ENCODE measurements around the gene PIK3AP1. TPM values are rescaled to one million over a fixed set of nuclear protein-coding genes. Genes with fewer than 3 reads are reported as not detected.

The PIK3AP1 gene
- total RNA-seq, 1 experiment from 2014 or later: 1.7 TPM

- H4K20me1 ChIP-seq (ENCODE audit: insufficient read depth): no peaks in the 10 kb centered on the region
- no peaks in the 10 kb centered on the region for H3K79me2 ChIP-seq (ENCODE audit: low read depth)
- H3F3A ChIP-seq (ENCODE audit: insufficient read depth, low read depth): peaks cover 18% of the 10 kb centered on the region; the same call in 1 of the 2 replicates
- no peaks in the 10 kb centered on the region for H3K9me3 ChIP-seq (ENCODE audit: insufficient read depth, low read depth)
- no peak overlapping the region for H3K4me2 ChIP-seq
- intact Hi-C loops (cut with micrococcal nuclease; ENCODE audit: unreplicated experiment): no loop called here
- CTCF ChIA-PET: no interaction called here
- no peaks in the 10 kb centered on the region for H3K9me2 ChIP-seq (ENCODE audit: insufficient read depth)
- H2AFZ ChIP-seq: no peak overlapping the region
- POLR2A ChIA-PET (ENCODE audit: unreplicated experiment): interaction anchor here (0.7 kb wide), 1 partner anchor 53 kb away, joined by 27 read pairs; no protein-coding TSS in a partner anchor
- BruUV-seq (replicated peaks): no TSS peak
- DNase-seq: no peak
- H3K4me3 ChIP-seq: no peak overlapping the region
- H3K27ac ChIP-seq: no peak overlapping the region
- TF ChIP-seq, protein P1, sequence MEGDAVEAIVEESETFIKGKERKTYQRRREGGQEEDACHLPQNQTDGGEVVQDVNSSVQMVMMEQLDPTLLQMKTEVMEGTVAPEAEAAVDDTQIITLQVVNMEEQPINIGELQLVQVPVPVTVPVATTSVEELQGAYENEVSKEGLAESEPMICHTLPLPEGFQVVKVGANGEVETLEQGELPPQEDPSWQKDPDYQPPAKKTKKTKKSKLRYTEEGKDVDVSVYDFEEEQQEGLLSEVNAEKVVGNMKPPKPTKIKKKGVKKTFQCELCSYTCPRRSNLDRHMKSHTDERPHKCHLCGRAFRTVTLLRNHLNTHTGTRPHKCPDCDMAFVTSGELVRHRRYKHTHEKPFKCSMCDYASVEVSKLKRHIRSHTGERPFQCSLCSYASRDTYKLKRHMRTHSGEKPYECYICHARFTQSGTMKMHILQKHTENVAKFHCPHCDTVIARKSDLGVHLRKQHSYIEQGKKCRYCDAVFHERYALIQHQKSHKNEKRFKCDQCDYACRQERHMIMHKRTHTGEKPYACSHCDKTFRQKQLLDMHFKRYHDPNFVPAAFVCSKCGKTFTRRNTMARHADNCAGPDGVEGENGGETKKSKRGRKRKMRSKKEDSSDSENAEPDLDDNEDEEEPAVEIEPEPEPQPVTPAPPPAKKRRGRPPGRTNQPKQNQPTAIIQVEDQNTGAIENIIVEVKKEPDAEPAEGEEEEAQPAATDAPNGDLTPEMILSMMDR (conservative IDR thresholded peaks at IDR 0.05): no peak
- TF ChIP-seq EZH2 (IDR thresholded peaks at IDR 0.05; ENCODE audit: low read depth): no peak
- H3K27me3 ChIP-seq (ENCODE audit: insufficient read depth, low read depth): no peaks in the 10 kb centered on the region
- peaks cover 28% of the 10 kb centered on the region for H3K4me1 ChIP-seq (replicated peaks; ENCODE audit: insufficient read depth)
- H3K36me3 ChIP-seq (ENCODE audit: low read depth): no peaks in the 10 kb centered on the region
These were observed 43.8 kb downstream of the PIK3AP1 start for GRCh38 chr10:96676272-96677112.

DNA sequence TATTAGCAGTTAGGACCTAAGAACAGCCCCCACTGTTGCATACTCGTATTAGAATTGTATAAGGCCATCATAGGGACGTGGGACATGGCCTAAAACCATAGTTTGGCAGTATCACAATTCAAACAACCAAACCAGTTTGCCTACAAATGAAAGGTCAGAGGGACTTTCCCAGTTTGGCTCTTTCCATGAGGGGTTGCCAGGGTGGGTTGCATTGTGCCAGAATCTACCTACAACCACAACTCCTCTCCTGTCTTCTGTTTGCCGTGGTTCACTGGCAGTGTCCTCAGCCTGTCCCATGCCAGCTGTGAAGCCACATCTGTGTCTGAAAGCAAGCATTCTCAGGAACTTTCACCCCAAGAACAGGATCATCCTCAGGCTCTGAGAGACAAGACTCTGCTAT is 44.5 kb downstream of the PIK3AP1 start:
- peaks cover 18% of the 10 kb centered on the region; the same call in 1 of the 2 replicates for H3F3A ChIP-seq (ENCODE audit: insufficient read depth, low read depth)
- no peaks in the 10 kb centered on the region for H3K79me2 ChIP-seq (ENCODE audit: low read depth)
- TF ChIP-seq EZH2 (IDR thresholded peaks at IDR 0.05; ENCODE audit: low read depth): no peak
- TF ChIP-seq, protein P1 (conservative IDR thresholded peaks at IDR 0.05): no peak
- H4K20me1 ChIP-seq (ENCODE audit: insufficient read depth): no peaks in the 10 kb centered on the region
- H3K9me3 ChIP-seq (ENCODE audit: insufficient read depth, low read depth): no peaks in the 10 kb centered on the region
- peaks cover 28% of the 10 kb centered on the region for H3K4me1 ChIP-seq (replicated peaks; ENCODE audit: insufficient read depth)
- no peak overlapping the region for H3K4me2 ChIP-seq
- no peak for DNase-seq
- H3K36me3 ChIP-seq (ENCODE audit: low read depth): no peaks in the 10 kb centered on the region
- POLR2A ChIA-PET (ENCODE audit: unreplicated experiment): interaction anchor here (0.7 kb wide), 1 partner anchor 52 kb away, joined by 27 read pairs; no protein-coding TSS in a partner anchor
- no peak overlapping the region for H3K27ac ChIP-seq
- H3K27me3 ChIP-seq (ENCODE audit: insufficient read depth, low read depth): no peaks in the 10 kb centered on the region
- no peak overlapping the region for H2AFZ ChIP-seq
- CTCF ChIA-PET: no interaction called here
- no peak overlapping the region for H3K4me3 ChIP-seq
- no peaks in the 10 kb centered on the region for H3K9me2 ChIP-seq (ENCODE audit: insufficient read depth)
- no TSS peak for BruUV-seq (replicated peaks)
- intact Hi-C loops (cut with micrococcal nuclease; ENCODE audit: unreplicated experiment): no loop called here

DNA sequence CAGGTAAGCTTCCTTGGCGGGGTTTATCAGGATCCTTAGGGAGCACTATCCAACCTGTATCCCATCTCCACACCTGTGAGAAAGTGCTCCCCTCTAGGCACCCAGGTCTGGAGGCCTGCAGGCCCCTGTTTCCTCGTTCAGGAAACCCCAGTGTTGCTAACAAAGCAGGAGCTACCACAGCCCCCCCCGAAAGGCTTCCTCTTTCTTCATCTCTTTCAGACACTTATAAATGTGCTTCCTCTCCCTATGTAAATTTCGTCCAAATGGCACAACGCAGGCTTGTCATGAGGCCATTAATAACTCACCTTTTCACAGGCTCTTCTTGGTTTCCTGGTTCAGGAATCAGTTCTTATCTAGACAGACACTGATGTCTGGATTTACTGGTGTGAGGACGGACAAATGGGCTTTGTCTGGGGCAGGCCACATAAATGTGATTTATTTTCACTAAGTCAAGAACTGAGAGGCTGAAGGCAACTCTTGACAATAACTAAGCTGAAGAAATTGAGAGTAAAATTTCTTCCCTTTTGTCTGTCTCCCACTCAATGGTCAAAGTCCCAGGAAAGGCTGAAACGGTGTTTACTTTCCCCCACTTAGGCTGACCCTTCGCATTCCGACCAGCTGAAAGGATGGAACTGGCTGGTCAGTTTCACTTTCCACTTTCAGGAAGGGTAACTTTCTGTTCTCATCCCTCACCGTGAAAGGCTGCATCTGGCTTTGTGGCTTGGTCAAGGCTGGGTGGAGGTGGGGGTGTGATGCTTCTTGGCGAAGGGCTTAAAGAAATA is 46.8 kb downstream of the PIK3AP1 start:
- POLR2A ChIA-PET (ENCODE audit: unreplicated experiment): no interaction called here

More for the DNA sequence above, 46.8 kb downstream of the PIK3AP1 start:
- Histone ChIP-seq H3K4me3 (peak overlapping the region; percentile 7; the same call in 1 of the 2 replicates), H3K36me3 (ENCODE audit: low read depth) (no peaks in the 10 kb centered on the region), H3F3A (ENCODE audit: insufficient read depth, low read depth) (peaks cover 18% of the 10 kb centered on the region; the same call in 1 of the 2 replicates), H3K4me2 (peak overlapping the region; percentile 59), H3K27me3 (ENCODE audit: insufficient read depth, low read depth) (no peaks in the 10 kb centered on the region), H3K4me1 (replicated peaks; ENCODE audit: insufficient read depth) (peaks cover 28% of the 10 kb centered on the region), H3K79me2 (ENCODE audit: low read depth) (no peaks in the 10 kb centered on the region), H3K9me2 (ENCODE audit: insufficient read depth) (no peaks in the 10 kb centered on the region), H4K20me1 (ENCODE audit: insufficient read depth) (no peaks in the 10 kb centered on the region), H3K9me3 (ENCODE audit: insufficient read depth, low read depth) (no peaks in the 10 kb centered on the region), H2AFZ (no peak overlapping the region), H3K27ac (peak overlapping the region; percentile 71)
- intact Hi-C loops (cut with micrococcal nuclease; ENCODE audit: unreplicated experiment): no loop called here
- DNase-seq: peak; percentile 1 to 62
- TF ChIP-seq, protein P1 (conservative IDR thresholded peaks at IDR 0.05): no peak
- TF ChIP-seq EZH2 (IDR thresholded peaks at IDR 0.05; ENCODE audit: low read depth): no peak
- no TSS peak for BruUV-seq (replicated peaks)
- CTCF ChIA-PET: no interaction called here
